Left ventricle myocardium inferior (tissue), 1 donor: ENCODE data around the gene TMEM170A. TPM values are rescaled to one million over a fixed set of nuclear protein-coding genes. Genes with fewer than 3 reads are reported as not detected.
"Not testable (repeated sequence)": the region's sequence is repeated elsewhere in the genome, so short reads cannot be mapped to it uniquely, and the experiment has no call there.

Experiments used
- DNase-seq: peaks from one replicate; pipeline ENCODE4 v3.0.0-alpha.2; 2020
- H3K27ac ChIP-seq: fragments of 200-600 bp; replicated peaks from 2 replicates; pipeline ENCODE4 v1.8.0; 2021
- H3K27me3 ChIP-seq: fragments of 200-600 bp; 2 replicates; pipeline ENCODE4 v1.8.0; 2021; ENCODE audit warnings: low read depth
- H3K36me3 ChIP-seq: fragments of 200-600 bp; 2 replicates; pipeline ENCODE4 v1.8.0; 2021
- H3K4me1 ChIP-seq: fragments of 200-600 bp; 2 replicates; pipeline ENCODE4 v1.8.0; 2021
- H3K4me3 ChIP-seq: fragments of 200-600 bp; 2 replicates; pipeline ENCODE4 v1.8.0; 2021; ENCODE audit warnings: mild to moderate bottlenecking, moderate library complexity
- H3K9me3 ChIP-seq: fragments of 200-600 bp; replicated peaks from 2 replicates; pipeline ENCODE4 v1.8.0; 2021
- intact Hi-C: fragments of 100-400 bp; cut with micrococcal nuclease; formaldehyde crosslinking; loops from one replicate; pipeline ENCODE4 v1.11.0; 2022
- total RNA-seq: library from RNA; stranded (reverse); fragmentation: NEBNext Ultra II Directional; extraction: Animal tissue kit (Norgen Biotek cat#: 25700); gene quantifications from one replicate; pipeline ENCODE4 v1.2.1, GENCODE V29; 2021
- TF ChIP-seq, protein P1 (sequence below): fragments of 200-600 bp; IDR thresholded peaks from 2 replicates; pipeline ENCODE4 v1.8.0; 2021; ENCODE audit warnings: antibody characterized with exemption, mild to moderate bottlenecking, borderline replicate concordance
- donor health status: DM: no; HTN: yes; CAD: no; lungs with severe emphysema.

Gene TMEM170A
- total RNA-seq, 1 donor from 2014 or later, result 10.3 TPM

DNA sequence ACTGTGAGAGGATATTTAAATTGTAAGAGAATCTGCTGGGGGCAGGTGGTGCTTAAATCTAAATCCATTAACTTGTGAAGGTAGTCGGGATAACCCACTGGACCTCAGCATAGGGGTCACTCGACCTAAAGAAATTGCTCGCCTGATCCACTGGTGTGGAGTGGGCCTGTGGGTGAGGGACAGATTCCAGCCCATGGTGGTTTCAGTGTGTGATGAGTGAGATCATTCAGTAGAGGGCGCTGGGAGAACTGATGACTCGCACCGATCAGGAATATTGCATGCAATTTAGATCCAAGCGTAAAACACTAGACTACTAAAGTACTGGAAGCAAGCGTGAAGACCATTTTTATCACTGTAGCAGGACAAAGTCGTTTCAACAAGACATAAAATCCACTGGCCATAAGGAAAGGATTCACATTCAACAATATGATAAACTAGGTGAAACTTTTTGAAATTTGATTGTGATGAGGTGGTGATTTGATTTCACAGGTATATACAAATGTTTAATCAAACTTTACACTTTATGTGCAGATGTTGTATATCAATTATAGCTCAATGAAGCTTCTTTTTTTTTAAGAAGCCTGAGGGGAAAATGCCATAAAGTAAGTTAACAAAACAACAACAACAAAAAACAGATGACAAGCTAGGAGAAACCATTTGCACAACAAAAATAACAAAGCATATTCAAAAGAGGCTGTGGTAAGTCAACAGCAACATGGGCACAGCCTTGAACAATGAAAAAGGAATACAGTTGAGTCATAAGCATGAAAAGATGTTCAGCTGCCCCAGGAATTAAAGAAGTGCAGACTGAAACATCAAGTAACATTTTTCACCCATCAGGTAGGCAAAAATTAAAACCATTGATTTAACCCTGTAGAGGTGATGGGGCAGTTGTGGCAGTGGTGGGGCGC, 7.5 kb upstream of the TMEM170A start:
- H3K4me3 ChIP-seq, result no peak overlapping the region
- H3K36me3 ChIP-seq, result no peaks in the 10 kb centered on the region
- no peaks in the 10 kb centered on the region for H3K27me3 ChIP-seq
- no peaks in the 10 kb centered on the region for H3K9me3 ChIP-seq
- TF ChIP-seq, protein P1, sequence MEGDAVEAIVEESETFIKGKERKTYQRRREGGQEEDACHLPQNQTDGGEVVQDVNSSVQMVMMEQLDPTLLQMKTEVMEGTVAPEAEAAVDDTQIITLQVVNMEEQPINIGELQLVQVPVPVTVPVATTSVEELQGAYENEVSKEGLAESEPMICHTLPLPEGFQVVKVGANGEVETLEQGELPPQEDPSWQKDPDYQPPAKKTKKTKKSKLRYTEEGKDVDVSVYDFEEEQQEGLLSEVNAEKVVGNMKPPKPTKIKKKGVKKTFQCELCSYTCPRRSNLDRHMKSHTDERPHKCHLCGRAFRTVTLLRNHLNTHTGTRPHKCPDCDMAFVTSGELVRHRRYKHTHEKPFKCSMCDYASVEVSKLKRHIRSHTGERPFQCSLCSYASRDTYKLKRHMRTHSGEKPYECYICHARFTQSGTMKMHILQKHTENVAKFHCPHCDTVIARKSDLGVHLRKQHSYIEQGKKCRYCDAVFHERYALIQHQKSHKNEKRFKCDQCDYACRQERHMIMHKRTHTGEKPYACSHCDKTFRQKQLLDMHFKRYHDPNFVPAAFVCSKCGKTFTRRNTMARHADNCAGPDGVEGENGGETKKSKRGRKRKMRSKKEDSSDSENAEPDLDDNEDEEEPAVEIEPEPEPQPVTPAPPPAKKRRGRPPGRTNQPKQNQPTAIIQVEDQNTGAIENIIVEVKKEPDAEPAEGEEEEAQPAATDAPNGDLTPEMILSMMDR, result peak; percentile 87
- H3K4me1 ChIP-seq, result no peaks in the 10 kb centered on the region
- intact Hi-C loops, result loop anchor here (5.0 kb wide), 1 partner anchor 295 kb away; no protein-coding TSS in a partner anchor
- no peak for DNase-seq
- no peak overlapping the region for H3K27ac ChIP-seq

DNA sequence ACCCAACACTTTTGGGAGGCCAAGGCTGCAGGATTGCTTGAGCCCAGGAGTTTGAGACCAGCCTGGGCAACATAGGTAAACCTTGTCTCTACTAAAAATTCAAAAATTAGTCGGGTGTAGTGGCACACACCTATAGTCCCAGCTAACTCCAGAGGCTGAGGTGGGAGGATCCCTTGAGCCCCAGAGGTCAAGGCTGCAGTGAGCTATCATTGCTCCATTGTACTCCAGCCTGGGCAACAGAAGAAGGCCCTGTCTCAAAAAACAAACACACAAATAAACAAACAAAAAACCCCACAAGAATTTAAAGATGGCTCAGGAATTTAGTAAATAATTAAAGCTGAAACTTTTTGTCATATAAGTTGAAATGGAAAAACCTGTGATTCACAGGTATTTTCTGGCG, 2.3 kb upstream of the TMEM170A start:
- Histone ChIP-seq H3K9me3 (no peaks in the 10 kb centered on the region), H3K27ac (no peak overlapping the region), H3K4me1 (peaks cover 24% of the 10 kb centered on the region), H3K4me3 (no peak overlapping the region), H3K27me3 (no peaks in the 10 kb centered on the region), H3K36me3 (no peaks in the 10 kb centered on the region)
- intact Hi-C loops, result no loop called here
- TF ChIP-seq, protein P1, result no peak
- DNase-seq, result no peak

DNA sequence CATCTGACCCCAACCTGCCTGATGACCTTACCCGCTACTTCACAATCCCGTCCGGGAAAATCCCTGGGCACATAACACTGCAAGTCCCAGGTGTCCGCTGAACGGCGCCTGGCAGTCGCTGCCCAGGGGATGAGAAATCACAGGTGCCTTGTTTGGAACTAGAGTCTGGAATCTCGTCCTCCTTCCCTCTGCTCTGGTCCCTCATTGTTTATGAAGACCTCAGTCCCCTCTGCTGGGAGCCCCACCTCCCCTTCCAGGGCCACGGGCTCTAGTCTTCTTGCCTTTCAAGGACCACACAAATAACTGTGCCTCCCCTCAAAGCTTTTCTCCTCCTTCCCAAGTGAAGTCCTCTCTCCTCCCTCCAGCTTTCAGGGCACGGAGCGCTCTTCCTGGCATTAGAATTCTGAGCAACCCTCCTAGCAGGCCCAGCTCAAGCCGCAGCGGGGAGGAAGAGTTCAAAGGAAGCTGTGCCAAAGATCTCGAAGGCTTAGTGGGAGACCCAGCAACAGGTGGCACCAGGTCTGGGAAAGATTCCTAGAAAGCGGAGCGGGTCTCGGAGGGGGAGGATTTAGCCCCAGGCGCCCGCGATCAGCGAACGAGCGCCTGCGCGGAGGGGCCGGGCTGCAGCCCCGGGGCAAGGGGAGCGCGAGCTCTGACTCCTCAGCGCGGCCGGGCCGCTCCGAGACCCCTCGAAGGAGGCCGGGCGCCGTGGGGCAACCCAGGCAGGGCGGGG, 934 bp downstream of the TMEM170A start:
- H3K4me1 ChIP-seq, result peaks cover 49% of the 10 kb centered on the region
- peak; percentile 28 for DNase-seq
- H3K9me3 ChIP-seq, H3K27me3 ChIP-seq, intact Hi-C loops, H3K36me3 ChIP-seq: not testable (repeated sequence)
- H3K4me3 ChIP-seq, result peak overlapping the region; percentile 96
- peak overlapping the region; percentile 99 for H3K27ac ChIP-seq

DNA sequence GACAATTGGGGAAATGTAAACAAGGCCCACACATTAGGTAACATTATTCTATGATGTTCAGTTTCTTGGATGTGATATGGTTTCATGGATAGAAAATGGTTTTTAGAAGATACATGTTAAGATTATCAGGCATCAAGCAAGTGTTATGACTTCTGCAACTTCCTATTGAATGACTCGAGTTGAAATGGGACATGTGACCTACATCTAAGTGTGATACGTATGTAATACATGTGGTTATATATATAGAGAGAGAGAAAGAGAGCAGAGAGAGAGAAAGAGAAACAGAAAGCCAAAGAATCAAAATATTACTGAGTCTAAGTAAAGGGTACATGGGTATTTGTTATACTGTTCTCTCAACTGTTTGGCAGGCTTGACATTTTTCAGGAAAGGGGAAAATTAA, 1.7 kb downstream of the TMEM170A start:
- H3K4me1 ChIP-seq, result peaks cover 49% of the 10 kb centered on the region
- no peak overlapping the region for H3K27ac ChIP-seq
- no peaks in the 10 kb centered on the region for H3K27me3 ChIP-seq
- H3K36me3 ChIP-seq, result no peaks in the 10 kb centered on the region
- peak overlapping the region; percentile 96 for H3K4me3 ChIP-seq
- no peaks in the 10 kb centered on the region for H3K9me3 ChIP-seq
- DNase-seq, result no peak
- TF ChIP-seq, protein P1, result no peak
- intact Hi-C loops, result no loop called here

DNA sequence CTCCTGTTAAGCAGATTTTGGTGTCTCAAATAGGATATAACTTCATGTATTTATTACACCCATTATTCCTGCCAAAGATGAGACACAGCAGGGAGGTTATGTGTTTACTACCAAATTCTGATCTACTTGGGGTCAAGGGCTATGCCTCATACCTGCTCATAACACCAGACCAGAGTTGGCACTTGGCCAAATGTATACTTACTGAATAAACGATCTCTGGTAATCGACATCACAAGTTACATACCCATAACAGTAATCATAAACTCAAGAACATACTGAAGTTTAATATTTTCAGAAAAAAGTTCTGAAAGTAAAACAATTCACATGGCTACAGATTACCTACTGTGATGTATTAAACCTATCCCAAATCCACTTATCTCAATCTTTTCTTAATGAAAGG, 2.9 kb downstream of the TMEM170A start:
- H3K4me3 ChIP-seq, result no peak overlapping the region
- no peaks in the 10 kb centered on the region for H3K36me3 ChIP-seq
- H3K27me3 ChIP-seq, result no peaks in the 10 kb centered on the region
- DNase-seq, result no peak
- TF ChIP-seq, protein P1, result no peak
- intact Hi-C loops, result no loop called here
- H3K9me3 ChIP-seq, result no peaks in the 10 kb centered on the region
- H3K4me1 ChIP-seq, result peaks cover 60% of the 10 kb centered on the region
- H3K27ac ChIP-seq, result no peak overlapping the region
